ENCODE results near the gene B3GNT5. TPM values are rescaled to one million over a fixed set of nuclear protein-coding genes. Genes with fewer than 3 reads are reported as not detected.

Gene B3GNT5
- total RNA-seq, 2 donors from 2014 or later, result 10.5 to 18.0 TPM

GRCh38 chr3:183303690-183304089, 50.6 kb downstream of the B3GNT5 start:
- H3K9ac ChIP-seq (ENCODE audit: extremely low read depth, low read length, poor library complexity, severe bottlenecking), result no peak overlapping the region
- Mint-ChIP-seq H3K4me3 (no peak overlapping the region), H3K27ac (no peak overlapping the region), H3K4me1 (peaks cover 9% of the 10 kb centered on the region), H3K27me3 (ENCODE audit: insufficient read depth) (no peaks in the 10 kb centered on the region), H3K36me3 (ENCODE audit: low read depth) (peaks cover 86% of the 10 kb centered on the region), H3K9me3 (no peaks in the 10 kb centered on the region)
- no peak for DNase-seq
- no peak overlapping the region for H3K27ac ChIP-seq (ENCODE audit: low read depth, low read length)
- H3K9me3 ChIP-seq (ENCODE audit: control insufficient read depth, low read length), result no peaks in the 10 kb centered on the region
- TF ChIP-seq, protein P1, sequence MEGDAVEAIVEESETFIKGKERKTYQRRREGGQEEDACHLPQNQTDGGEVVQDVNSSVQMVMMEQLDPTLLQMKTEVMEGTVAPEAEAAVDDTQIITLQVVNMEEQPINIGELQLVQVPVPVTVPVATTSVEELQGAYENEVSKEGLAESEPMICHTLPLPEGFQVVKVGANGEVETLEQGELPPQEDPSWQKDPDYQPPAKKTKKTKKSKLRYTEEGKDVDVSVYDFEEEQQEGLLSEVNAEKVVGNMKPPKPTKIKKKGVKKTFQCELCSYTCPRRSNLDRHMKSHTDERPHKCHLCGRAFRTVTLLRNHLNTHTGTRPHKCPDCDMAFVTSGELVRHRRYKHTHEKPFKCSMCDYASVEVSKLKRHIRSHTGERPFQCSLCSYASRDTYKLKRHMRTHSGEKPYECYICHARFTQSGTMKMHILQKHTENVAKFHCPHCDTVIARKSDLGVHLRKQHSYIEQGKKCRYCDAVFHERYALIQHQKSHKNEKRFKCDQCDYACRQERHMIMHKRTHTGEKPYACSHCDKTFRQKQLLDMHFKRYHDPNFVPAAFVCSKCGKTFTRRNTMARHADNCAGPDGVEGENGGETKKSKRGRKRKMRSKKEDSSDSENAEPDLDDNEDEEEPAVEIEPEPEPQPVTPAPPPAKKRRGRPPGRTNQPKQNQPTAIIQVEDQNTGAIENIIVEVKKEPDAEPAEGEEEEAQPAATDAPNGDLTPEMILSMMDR (conservative IDR thresholded peaks at IDR 0.05), result no peak
- 87% methylated on average over 2 of the region's 2 CpGs for WGBS, 2 experiments (ENCODE audit: insufficient coverage in 1 of 2, insufficient read length in 1 of 2)
- no peak overlapping the region for H3K4me3 ChIP-seq (ENCODE audit: low read length)
- peaks cover 97% of the 10 kb centered on the region for H3K36me3 ChIP-seq (ENCODE audit: control insufficient read depth, insufficient read depth, low read length)
- no peaks in the 10 kb centered on the region for H3K27me3 ChIP-seq (ENCODE audit: control insufficient read depth, insufficient read depth, low read length, poor library complexity, severe bottlenecking)
- H3K4me1 ChIP-seq (ENCODE audit: control insufficient read depth, insufficient read depth, low read length), result peaks cover 2% of the 10 kb centered on the region

GRCh38 chr3:183306798-183307671, 54.0 kb downstream of the B3GNT5 start:
- H3K27me3 Mint-ChIP-seq (ENCODE audit: insufficient read depth), result no peaks in the 10 kb centered on the region
- TF ChIP-seq, protein P1 (conservative IDR thresholded peaks at IDR 0.05), result no peak
- no peak overlapping the region for H3K9ac ChIP-seq (ENCODE audit: extremely low read depth, low read length, poor library complexity, severe bottlenecking)
- no peaks in the 10 kb centered on the region for H3K9me3 ChIP-seq (ENCODE audit: control insufficient read depth, low read length)
- H3K27ac ChIP-seq (ENCODE audit: low read depth, low read length), result no peak overlapping the region
- DNase-seq, result no peak
- peaks cover 94% of the 10 kb centered on the region for H3K36me3 ChIP-seq (ENCODE audit: control insufficient read depth, insufficient read depth, low read length)
- 89 to 91% methylated on average over 9 of the region's 9 CpGs for WGBS, 2 experiments (ENCODE audit: insufficient coverage in 1 of 2, insufficient read length in 1 of 2)
- no peak overlapping the region for H3K4me3 ChIP-seq (ENCODE audit: low read length)
- peaks cover 88% of the 10 kb centered on the region for H3K36me3 Mint-ChIP-seq (ENCODE audit: low read depth)
- peaks cover 2% of the 10 kb centered on the region for H3K4me1 ChIP-seq (ENCODE audit: control insufficient read depth, insufficient read depth, low read length)
- H3K9me3 Mint-ChIP-seq, result no peaks in the 10 kb centered on the region
- no peak overlapping the region for H3K4me3 Mint-ChIP-seq
- peaks cover 9% of the 10 kb centered on the region for H3K4me1 Mint-ChIP-seq
- peak overlapping the region; percentile 17 for H3K27ac Mint-ChIP-seq
- no peaks in the 10 kb centered on the region for H3K27me3 ChIP-seq (ENCODE audit: control insufficient read depth, insufficient read depth, low read length, poor library complexity, severe bottlenecking)

GRCh38 chr3:183307749-183308148, 54.7 kb downstream of the B3GNT5 start:
- Histone ChIP-seq H3K27ac (ENCODE audit: low read depth, low read length) (no peak overlapping the region), H3K4me3 (ENCODE audit: low read length) (no peak overlapping the region), H3K27me3 (ENCODE audit: control insufficient read depth, insufficient read depth, low read length, poor library complexity, severe bottlenecking) (no peaks in the 10 kb centered on the region), H3K9me3 (ENCODE audit: control insufficient read depth, low read length) (no peaks in the 10 kb centered on the region), H3K4me1 (ENCODE audit: control insufficient read depth, insufficient read depth, low read length) (peaks cover 2% of the 10 kb centered on the region), H3K36me3 (ENCODE audit: control insufficient read depth, insufficient read depth, low read length) (peaks cover 94% of the 10 kb centered on the region), H3K9ac (ENCODE audit: extremely low read depth, low read length, poor library complexity, severe bottlenecking) (no peak overlapping the region)
- TF ChIP-seq, protein P1 (conservative IDR thresholded peaks at IDR 0.05), result no peak
- Mint-ChIP-seq H3K27ac (no peak overlapping the region), H3K4me1 (peaks cover 9% of the 10 kb centered on the region), H3K4me3 (no peak overlapping the region), H3K36me3 (ENCODE audit: low read depth) (peaks cover 89% of the 10 kb centered on the region), H3K27me3 (ENCODE audit: insufficient read depth) (no peaks in the 10 kb centered on the region), H3K9me3 (no peaks in the 10 kb centered on the region)
- DNase-seq, result no peak
- 96 to 100% methylated on average over 2 of the region's 2 CpGs for WGBS, 2 experiments (ENCODE audit: insufficient coverage in 1 of 2, insufficient read length in 1 of 2)

Data from endodermal cell (in vitro differentiated cells).